Right ventricle myocardium superior (tissue), 1 donor: ENCODE data around the gene PPP1R7. TPM values are rescaled to one million over a fixed set of nuclear protein-coding genes. Genes with fewer than 3 reads are reported as not detected.
A peak's percentile ranks its signal among the peaks of the same experiment; 100 is the strongest.

Experiments
- ATAC-seq: fragments of 200-7000 bp; cut with Tn5 transposase; one replicate; pipeline ENCODE4 v1.9.1; 2020; ENCODE audit warnings: mild to moderate bottlenecking; ENCODE audit not compliant: poor library complexity
- DNase-seq: peaks from one replicate; pipeline ENCODE4 v3.0.0-alpha.2; 2020
- intact Hi-C: fragments of 100-400 bp; cut with DNase I; formaldehyde crosslinking; loops from one replicate; pipeline ENCODE4 v1.11.2; 2022
- total RNA-seq: library from RNA; stranded (reverse); fragmentation: NEBNext Ultra II Directional; extraction: Animal tissue kit (Norgen Biotek cat#: 25700); gene quantifications from one replicate; pipeline ENCODE4 v1.2.1, GENCODE V29; 2021
- donor health status: DM: no; HTN: yes; CAD: no; lungs with severe emphysema.

The PPP1R7 gene
- total RNA-seq, 1 donor from 2014 or later = 66.0 TPM

DNA sequence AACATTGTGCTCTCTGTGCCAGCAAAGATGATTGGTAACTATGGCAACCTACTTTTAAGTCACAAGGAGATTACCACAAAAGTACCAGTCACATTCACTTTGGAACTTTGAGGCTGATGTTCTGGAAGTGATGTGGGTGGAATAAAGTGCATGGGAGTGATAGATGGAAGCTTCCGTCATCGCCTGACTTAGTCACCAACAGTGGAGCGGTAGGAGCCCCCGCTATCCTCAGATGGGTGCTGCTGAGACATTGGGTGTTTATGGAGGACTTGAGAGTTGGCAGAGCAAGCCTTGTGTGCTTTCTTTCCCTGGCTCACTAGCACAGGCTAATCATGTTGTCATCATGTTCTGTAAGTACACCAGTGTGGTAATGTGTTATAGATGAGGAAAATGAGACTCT, 4.6 kb downstream of the PPP1R7 start:
- intact Hi-C loops = no loop called here
- DNase-seq = no peak
- ATAC-seq = no peak

DNA sequence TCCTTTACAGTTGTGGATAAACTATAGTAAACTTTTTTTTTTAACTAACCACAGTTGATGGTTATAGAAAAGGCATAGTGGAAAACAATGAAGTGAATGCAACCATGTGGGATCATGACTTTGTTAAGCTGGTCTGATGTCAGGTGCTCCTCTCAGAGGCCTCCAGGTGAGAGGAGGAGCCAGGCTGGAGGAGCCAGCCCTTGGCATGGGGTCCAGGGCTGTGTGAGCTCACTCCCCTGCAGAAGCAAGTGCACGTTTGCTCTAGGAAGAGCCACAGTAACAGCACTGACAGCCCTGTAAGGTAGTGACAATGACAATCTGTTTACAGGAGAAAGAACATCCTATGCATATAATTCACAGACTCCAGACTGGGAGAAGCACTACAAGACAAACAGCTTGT, 5.7 kb downstream of the PPP1R7 start:
- ATAC-seq (no peak), DNase-seq (no peak)
- intact Hi-C loops = no loop called here

DNA sequence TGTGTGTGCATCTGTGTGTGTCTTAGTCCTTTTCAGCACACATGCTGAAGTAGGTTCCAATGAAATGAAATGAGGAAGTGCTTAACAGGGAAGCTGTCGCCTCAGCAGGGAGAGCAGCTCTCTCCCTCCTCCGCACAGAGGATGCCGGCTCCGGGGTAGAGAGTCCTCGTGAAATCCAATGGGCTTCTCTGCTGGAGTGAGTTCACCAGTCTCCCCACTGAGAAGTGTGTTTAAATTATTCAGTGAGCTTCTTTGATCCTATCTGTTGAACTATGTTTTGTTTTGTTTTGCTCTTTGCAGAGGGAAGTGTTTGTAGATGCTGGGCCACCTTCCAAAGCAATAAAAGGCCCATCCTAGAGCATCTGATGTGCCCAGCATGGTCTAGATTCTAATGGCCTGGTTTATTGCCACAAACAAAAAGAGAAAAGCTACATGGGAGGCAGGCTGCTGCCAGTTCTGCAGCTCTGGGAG, 6.7 kb downstream of the PPP1R7 start:
- ATAC-seq = no peak

DNA sequence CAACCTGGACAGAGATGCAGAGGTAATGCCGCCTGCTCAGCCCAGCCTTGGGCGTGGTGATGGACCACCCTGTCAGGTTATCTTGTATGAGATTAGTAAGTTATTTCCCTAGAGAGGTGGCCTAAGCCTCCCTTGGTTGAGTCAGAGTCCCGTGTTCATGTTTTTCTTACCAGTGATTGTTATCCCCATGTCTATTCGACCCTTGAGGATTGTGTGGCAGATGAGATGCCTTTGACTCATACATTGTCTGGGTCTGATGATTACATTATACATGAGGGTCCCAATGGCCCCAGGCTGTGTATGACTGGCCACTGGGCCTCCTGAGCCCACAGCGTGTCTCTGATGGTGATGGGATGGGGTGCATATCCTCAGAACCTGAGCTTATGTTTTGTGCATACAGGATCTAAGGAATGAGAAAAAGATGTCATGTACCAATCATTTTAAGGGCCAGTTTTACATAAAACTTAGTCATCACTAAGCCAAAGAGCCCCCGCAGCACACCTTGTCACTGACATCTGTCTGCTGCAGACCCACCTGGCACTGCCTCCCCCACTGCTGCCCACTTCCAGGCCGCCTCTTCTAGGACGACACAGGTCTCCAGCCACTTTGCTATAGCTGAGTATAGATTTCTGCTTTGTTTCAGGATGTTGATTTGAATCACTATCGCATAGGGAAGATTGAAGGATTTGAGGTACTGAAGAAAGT, 7.7 kb downstream of the PPP1R7 start:
- intact Hi-C loops = no loop called here
- ATAC-seq = no peak
- no peak for DNase-seq

More for the DNA sequence above, 6.7 kb downstream of the PPP1R7 start:
- DNase-seq = no peak
- intact Hi-C loops = no loop called here

DNA sequence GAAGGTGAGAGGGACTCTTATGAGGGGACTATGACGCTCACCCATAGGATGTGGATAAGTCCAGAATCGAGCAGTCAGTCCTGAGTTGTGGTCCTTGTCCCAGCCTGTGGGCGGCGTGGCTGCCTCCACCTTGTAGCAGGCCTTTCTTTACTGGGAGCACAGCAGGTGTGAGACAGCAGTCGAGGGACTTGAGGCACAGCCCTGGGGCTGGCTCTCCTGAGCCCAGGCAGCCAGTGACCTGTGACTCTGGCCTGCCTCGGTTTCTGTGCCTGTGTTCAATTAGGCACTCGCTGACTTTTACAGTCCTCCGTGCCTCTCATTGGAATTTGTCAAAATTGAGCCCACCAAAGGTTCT, 8.3 kb downstream of the PPP1R7 start:
- DNase-seq = no peak
- ATAC-seq = no peak
- intact Hi-C loops = no loop called here

DNA sequence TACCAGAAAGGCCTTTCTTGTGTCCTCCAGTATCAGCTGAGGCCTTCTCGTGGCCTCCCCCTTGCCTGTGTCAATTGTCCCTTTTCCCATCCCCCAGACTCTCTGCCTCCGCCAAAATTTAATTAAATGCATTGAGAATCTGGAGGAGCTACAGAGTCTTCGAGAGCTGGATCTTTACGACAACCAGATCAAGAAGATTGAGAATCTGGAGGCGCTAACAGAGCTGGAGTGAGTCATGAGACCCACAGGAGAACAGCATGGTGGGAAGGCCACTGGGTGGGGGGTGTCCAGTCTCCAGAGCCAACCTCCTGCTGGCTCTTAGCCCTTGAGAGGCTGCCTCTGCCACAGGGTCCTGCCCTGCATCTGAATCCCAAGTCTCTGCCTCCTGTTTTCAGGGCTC, 8.8 kb downstream of the PPP1R7 start:
- intact Hi-C loops = no loop called here
- ATAC-seq = no peak
- DNase-seq = no peak

DNA sequence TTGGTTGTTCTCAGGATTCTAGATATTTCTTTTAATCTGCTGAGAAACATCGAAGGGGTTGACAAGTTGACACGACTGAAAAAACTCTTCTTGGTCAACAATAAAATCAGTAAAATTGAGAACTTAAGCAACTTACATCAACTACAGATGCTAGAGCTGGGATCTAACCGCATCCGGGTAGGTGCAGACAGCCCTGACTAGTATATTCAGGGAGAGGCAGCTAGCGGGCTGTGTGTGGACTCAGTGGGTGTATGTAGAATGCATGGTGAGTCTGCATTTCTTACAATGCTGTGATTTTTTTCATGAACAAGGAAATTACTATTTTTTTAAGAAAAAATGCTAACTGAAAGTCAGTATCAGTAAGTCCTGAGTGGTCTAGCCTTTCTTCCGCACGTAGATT, 10.1 kb downstream of the PPP1R7 start:
- ATAC-seq = no peak
- no peak for DNase-seq
- intact Hi-C loops = no loop called here

DNA sequence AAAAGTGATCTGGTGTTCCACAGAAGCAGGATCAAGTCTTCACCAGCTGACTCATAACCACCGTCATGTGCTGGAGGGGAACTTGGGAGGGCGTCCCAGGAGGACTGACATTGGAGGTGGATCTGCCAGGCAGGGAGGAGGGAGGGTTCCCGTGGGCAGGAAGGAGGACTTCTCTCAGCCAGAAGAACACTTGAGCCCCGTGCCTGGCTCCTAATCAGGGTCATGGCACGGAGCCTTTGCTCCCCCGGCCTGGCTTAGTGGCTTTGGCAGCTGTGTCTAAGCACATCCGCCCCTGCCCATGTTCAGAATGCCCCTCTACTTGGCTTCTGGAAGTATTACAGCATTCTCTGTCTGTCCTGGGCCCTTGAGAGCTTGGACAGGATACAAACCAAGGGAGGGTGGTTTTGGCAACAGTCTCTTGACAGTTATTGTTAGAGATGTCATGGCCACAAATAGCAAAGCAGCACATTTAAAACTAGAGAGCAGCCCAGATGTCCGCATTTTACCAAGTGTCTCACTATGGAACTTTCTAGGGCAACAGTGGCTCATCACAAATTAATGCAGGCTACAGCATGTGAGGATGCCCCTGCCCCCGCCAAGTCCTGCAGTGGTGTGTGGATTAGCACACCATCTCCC, 11.5 kb downstream of the PPP1R7 start:
- DNase-seq (peak; percentile 87), ATAC-seq (peak; percentile 95)
- intact Hi-C loops = no loop called here

DNA sequence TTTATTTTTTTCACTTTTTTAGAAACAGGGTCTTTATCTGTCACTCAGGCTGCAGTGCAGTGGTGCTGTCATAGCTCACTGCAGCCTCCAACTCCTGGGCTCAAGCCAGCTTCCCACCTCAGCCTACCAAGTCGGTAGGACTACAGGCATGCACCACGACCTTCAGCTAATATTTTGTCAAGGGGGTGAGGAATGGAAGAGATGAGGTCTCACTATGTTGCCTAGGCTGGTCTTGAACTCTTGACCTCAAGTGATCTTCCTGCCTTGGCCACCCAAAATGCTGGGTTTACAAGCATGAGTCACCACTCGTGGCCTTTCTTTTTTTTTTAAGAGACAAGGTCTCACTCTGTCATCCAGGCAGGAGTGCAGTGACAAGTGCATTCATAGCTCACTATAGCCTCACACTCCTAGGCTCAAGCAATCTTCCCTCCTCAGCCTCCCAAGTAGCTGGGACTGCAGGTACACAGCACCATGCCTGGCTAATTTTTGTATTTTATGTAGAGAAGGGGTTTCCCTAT, 13.4 kb downstream of the PPP1R7 start:
- DNase-seq = no peak
- intact Hi-C loops = no loop called here
- no peak for ATAC-seq

DNA sequence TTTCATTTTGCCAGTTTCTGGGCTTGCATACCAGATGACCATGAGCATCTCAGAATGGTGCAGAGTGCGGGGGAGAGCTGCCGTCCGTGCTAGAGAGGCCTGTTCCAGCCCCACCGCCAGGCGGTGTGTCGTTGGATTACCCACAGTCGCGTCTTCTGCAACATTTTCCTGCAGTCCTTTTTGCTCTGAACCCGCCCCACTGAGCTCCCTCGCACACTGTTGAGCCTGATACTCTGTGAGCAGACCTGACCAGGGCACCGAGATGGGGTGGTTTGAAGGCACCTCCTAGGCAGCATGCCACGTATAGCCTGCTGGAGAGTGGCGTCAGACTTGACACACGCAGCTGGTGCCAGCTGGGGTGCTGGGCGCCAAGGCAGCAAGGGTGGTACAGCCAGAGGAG, 18.1 kb downstream of the PPP1R7 start:
- ATAC-seq (no peak), DNase-seq (no peak)
- intact Hi-C loops = no loop called here

DNA sequence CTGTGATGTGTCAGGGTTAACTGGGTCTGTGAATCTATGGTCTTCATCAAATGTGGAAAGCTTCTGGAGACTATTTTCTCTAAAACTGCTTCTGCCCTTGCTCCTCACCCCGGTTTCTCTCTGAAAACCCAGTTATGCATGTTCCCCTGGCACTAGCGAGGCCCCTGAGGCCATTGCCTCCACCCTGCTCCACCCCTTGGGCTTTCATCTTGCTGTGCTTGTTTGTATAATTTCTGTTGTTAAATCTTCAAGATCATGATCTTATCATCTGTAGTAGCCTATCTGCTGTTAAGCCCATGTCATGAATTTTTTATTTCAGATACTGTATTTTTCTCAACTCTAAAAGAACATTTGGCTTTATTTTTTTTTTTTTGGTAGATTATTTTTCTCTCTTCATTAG, 23.3 kb downstream of the PPP1R7 start:
- intact Hi-C loops = no loop called here
- ATAC-seq = no peak
- peak; percentile 19 for DNase-seq

DNA sequence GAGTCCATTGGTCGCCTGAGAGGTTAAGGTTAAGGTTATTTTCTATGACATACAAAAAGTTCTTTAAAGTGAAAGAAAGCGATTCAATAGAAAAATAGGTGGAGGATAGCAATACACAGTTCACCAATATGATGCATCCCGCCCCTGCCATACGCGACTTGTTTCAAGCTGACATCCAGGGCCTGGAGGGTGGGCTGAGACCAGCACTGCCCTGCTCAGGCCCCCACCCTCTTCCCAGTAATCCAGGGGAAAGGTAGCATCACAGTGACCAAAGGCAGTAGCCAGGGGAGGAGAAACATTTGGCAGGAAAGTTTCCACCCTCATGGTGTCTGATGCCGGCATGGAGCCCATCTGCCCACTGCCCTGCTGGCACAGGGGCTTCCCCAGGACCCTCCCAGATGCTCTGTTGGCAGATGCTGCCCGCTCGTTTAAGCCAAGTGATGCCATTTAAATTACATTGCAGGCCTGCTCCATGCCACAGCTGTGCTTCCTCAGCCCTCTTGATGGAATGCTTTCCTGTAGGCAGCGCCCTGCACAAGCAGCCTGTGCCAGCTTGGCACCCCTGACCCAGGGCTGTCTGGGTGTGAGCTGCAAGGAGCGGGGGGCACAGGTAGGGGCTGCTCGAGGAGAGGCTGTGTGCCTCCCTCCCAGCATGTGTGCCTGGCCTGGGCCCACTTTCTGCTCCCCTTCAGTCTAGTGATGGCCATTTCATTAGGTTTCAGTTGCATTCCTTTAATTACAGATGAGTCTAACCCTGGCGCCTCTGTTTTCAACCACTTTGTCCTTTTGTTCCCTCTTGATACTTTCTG, 27.5 kb downstream of the PPP1R7 start:
- DNase-seq (peak; percentile 15), ATAC-seq (no peak)
- intact Hi-C loops = no loop called here

DNA sequence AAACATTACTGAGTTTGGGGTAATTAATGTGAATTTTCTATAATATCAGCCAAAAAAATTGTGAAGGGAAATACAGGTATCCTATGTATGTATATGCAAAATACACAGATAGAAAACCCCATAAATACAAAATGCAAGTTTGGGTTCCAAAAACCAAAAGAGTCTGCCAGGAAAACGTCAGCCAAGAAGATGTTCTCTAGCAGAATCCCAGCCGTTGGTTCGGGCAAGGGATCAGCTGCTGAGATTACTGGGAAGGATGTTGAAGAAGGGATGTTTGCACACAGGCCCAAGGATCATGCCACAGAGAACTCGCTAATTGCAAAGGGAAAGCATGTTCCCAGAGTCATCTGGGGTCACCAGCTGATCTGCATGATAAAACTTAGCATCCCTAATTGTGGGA, 28.7 kb downstream of the PPP1R7 start:
- DNase-seq (peak; percentile 37), ATAC-seq (no peak)
- intact Hi-C loops = no loop called here

DNA sequence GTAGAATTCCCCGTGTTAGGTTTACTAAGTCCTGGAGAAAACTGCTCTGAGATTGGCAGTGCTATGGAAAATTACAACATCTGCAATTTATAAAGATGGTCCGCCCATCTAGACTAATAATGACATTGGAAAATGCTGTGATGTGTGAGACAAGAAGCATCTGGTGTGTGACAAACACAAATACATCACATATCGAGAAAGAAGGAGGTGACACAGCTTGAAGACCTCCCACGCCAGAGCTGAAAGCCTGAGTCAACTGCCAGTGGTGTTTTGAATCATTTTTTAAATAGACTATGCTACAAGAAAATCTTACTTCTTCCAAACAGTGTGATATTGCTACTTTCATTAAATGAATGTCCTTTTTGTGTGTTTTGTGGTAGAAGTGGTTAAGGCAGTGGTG, 29.6 kb downstream of the PPP1R7 start:
- intact Hi-C loops = no loop called here
- DNase-seq (peak; percentile 3), ATAC-seq (no peak)

DNA sequence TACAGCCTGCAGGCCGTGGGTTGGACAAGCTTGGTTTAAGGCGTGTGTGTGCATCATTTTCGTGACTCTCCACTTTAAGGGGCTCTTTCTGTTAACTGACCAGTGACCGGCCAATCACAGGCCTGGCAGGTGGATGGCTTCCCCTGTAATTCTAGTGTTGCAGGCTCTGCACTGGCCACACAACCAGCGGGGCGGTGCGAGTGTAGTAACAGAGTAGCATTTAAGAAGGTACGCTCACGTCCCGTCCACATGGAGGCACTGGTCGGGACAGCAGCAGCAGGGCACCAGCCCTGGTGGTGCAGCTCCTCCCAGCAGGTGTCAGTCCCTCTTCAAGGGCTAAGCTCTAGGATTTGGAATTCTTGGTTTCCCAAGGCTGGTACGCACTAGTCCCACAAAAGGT, 30.2 kb downstream of the PPP1R7 start:
- DNase-seq (peak; percentile 26), ATAC-seq (no peak)
- intact Hi-C loops = no loop called here

DNA sequence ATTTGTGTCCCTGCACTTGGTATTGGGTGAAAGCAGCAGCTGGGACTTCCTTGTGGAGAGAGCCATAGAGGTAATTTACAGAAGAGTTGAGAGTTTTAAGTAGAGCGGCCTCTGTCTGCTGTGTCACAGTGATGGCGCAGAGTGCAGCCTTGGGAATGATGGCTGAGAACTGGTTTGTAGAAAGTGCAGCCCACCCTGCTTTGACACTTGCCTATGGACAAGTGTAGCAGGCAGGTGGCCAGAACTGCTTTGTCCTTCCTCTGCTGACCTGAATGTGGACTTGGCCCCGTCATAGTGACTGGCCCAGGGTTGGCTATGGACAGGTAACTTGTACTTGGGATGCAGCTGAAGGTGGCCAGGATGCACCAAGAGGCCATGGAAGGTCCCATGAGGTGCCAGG, 31.9 kb downstream of the PPP1R7 start:
- DNase-seq (no peak), ATAC-seq (no peak)
- intact Hi-C loops = no loop called here

DNA sequence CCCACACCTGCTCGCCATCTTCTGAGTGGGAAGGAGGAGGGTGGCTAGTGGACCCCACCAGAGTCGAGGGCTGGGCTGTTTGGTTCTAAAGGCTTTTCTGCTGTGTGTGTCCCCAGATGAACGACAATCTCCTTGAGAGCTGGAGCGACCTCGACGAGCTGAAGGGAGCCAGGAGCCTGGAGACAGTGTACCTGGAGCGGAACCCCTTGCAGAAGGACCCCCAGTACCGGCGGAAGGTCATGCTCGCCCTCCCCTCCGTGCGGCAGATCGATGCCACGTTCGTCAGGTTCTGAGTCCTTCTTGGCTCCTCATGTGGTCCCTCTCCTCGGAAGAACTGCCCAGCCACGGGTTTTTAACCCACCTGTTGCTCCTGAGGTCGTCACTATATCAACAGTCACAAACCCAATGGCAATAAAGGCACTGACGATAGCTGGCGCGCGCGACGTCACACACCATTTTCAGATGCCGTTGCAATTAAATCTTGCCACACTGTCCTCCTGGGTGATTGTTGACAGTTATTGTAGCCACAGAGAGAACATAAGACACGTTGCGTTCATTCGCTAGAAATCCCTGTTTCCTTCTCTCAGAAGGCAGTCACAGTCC, 32.4 kb downstream of the PPP1R7 start:
- no peak for ATAC-seq
- intact Hi-C loops = no loop called here
- DNase-seq = peak; percentile 23

DNA sequence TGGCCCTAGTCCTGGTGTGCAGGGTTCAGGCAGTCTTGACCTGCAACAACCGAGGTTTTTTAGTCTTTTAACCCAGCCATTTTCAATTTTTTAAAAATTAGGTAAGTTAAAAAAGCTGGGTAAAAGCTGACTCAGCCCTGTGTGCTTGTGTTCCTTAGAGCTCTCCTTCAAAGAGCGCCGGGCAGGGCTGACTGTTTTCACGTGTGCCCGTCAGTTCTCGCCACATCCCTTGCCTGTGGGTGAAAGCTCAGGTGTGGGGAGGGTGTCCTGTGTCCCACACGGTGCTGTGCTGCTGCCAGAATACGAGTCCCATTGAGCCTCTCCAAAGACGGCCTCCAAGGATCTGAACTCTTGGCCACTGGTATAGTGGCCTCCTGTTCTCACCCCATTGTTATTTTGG, 33.0 kb downstream of the PPP1R7 start:
- DNase-seq (peak; percentile 8), ATAC-seq (no peak)
- intact Hi-C loops = no loop called here

DNA sequence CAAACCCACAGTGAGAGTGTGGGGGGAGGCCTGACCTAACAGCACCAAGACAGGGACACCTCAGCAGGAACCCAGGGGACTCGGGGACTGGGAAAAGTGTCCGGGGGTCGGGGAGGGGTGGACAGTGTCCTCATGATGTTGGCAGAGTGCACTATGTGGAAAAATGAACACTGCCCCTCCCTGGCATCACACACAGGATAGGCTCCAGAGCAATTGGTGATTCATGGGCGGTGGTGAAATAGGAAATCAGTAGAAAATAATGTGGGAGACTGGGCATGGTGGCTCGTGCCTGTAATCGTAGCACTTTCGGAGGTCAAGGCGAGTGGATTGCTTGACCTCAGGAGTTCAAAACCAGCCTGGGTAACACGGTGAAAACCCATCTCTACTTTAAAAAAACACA, 34.6 kb downstream of the PPP1R7 start:
- ATAC-seq (no peak), DNase-seq (peak; percentile 6)
- intact Hi-C loops = no loop called here
